ENCODE data around the gene OR2L3. TPM values are rescaled to one million over a fixed set of nuclear protein-coding genes. Genes with fewer than 3 reads are reported as not detected.

OR2L3 gene
- total and polyA plus RNA-seq, 10 of the 15 experiments (the other 5 are each of a cell fraction or from before 2014, with no cell fraction given) = not detected

DNA sequence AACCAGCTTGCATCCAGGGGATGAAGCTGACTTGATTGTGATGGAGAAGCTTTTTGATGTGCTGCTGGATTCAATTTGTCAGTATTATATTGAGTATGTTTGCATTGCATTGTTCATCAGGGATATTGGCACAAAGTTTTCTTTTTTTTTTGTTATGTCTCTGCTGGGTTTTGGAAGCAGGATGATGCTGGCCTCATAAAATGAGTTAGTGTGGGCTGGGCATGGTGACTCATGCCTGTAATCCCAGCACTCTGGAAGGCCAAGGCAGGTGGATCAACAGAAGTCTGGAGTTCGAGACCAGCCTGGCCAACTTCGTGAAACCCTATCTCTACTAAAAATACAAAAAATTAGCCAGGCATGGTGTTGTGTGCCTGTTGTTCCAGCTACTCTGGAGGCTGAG, 8.6 kb downstream of the OR2L3 start:
- no peak overlapping the region for H2AFZ ChIP-seq (ENCODE audit: control insufficient read depth, low read depth, low read length)
- FAIRE-seq = no peak
- no peaks in the 10 kb centered on the region for H3K79me2 ChIP-seq (ENCODE audit: control insufficient read depth, insufficient read depth, low read length)
- no peak for TF ChIP-seq RELB (IDR thresholded peaks at IDR 0.05; ENCODE audit: low read depth)
- no peak for TF ChIP-seq RCOR1 (conservative IDR thresholded peaks at IDR 0.05; ENCODE audit: low read depth, low read length)
- no peak for TF ChIP-seq CEBPZ (IDR thresholded peaks at IDR 0.05; ENCODE audit: low read depth, low read length)
- TF ChIP-seq MTA3 (IDR thresholded peaks at IDR 0.05; ENCODE audit: borderline replicate concordance, low read length) = no peak
- TF ChIP-seq IKZF1 (conservative IDR thresholded peaks at IDR 0.05) = no peak
- no peak for TF ChIP-seq PAX8 (IDR thresholded peaks at IDR 0.05)
- TF ChIP-seq, protein P1, sequence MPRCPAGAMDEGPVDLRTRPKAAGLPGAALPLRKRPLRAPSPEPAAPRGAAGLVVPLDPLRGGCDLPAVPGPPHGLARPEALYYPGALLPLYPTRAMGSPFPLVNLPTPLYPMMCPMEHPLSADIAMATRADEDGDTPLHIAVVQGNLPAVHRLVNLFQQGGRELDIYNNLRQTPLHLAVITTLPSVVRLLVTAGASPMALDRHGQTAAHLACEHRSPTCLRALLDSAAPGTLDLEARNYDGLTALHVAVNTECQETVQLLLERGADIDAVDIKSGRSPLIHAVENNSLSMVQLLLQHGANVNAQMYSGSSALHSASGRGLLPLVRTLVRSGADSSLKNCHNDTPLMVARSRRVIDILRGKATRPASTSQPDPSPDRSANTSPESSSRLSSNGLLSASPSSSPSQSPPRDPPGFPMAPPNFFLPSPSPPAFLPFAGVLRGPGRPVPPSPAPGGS (IDR thresholded peaks at IDR 0.05; ENCODE audit: borderline replicate concordance, insufficient read depth, low read depth, low read length, poor library complexity, severe bottlenecking) = no peak
- no peak for TF ChIP-seq HDGF (IDR thresholded peaks at IDR 0.05)
- TF ChIP-seq SMC3 (IDR thresholded peaks at IDR 0.05; ENCODE audit: borderline replicate concordance, low read length) = no peak
- TF ChIP-seq SMAD1 (IDR thresholded peaks at IDR 0.05; ENCODE audit: low read depth, partially characterized antibody) = no peak
- TF ChIP-seq HCFC1 (IDR thresholded peaks at IDR 0.05; ENCODE audit: low read length) = no peak
- TF ChIP-seq RAD21 (IDR thresholded peaks at IDR 0.05; ENCODE audit: insufficient read depth, low read depth, low read length) = no peak
- TF ChIP-seq CHD4 (IDR thresholded peaks at IDR 0.05) = no peak
- no peak for TF ChIP-seq RBBP5 (conservative IDR thresholded peaks at IDR 0.05)
- TF ChIP-seq SREBF1 (IDR thresholded peaks at IDR 0.05; ENCODE audit: low read length) = no peak
- POLR2A ChIA-PET = no interaction called here
- CTCF ChIA-PET = no interaction called here
- no peaks in the 10 kb centered on the region for H3K36me3 ChIP-seq (ENCODE audit: control insufficient read depth in 2 of 2, insufficient read depth in 2 of 2, low read length in 1 of 2)
- H3K27ac ChIP-seq (ENCODE audit: control insufficient read depth, insufficient read depth) = no peak overlapping the region
- H3K4me1 ChIP-seq (ENCODE audit: control insufficient read depth, insufficient read depth, low read length) = no peaks in the 10 kb centered on the region
- WGBS (ENCODE audit: insufficient coverage, insufficient replicate concordance, low lambda C conversion rate, missing lambda C conversion rate) = 0% methylated on average over 2 of the region's 2 CpGs
- intact Hi-C loops (cut with micrococcal nuclease; ENCODE audit: unreplicated experiment) = no loop called here
- H3K9ac ChIP-seq (ENCODE audit: control insufficient read depth, insufficient read depth, low read length) = no peak overlapping the region
- ATAC-seq = no peak
- H3K9me3 ChIP-seq (replicated peaks; ENCODE audit: control insufficient read depth, insufficient read depth, low read length) = no peaks in the 10 kb centered on the region
- H4K20me1 ChIP-seq (ENCODE audit: control insufficient read depth, insufficient read depth) = no peaks in the 10 kb centered on the region
- no peak for DNase-seq (ENCODE audit: low read depth, low spot score)
- H3K27me3 ChIP-seq (replicated peaks in 1 of 2; ENCODE audit: control insufficient read depth in 2 of 2, insufficient read depth in 2 of 2, low read length in 1 of 2) = no peaks in the 10 kb centered on the region
- no peak overlapping the region for H3K4me2 ChIP-seq (ENCODE audit: control insufficient read depth, insufficient read depth)
- RAD21 ChIA-PET (ENCODE audit: unreplicated experiment) = no interaction called here
- no TSS peak for BruUV-seq (replicated peaks)
- no peak overlapping the region for H3K4me3 ChIP-seq
- in situ Hi-C loops (cut with MboI) = no loop called here
- SMC1A ChIA-PET (ENCODE audit: uncharacterized antibody, unreplicated experiment) = no interaction called here

Measured in GM12878 (cell line).